T-cell (primary cell): ENCODE measurements around the gene MAT2A. TPM values are rescaled to one million over a fixed set of nuclear protein-coding genes. Genes with fewer than 3 reads are reported as not detected.
"Not testable (repeated sequence)": the region's sequence is repeated elsewhere in the genome, so short reads cannot be mapped to it uniquely, and the experiment has no call there.

Experiments used
- ATAC-seq, 4 experiments: fragments of 200-7000 bp in 3 of 4; fragments of 150-1000 bp in 1 of 4; cut with Tn5 transposase; replicated peaks in 1 of 4; 1 replicate in 3 of 4; 2 replicates in 1 of 4; pipeline ENCODE4 v1.10.0; 2021; ENCODE audit warnings: moderate library complexity in 3 of 4, mild to moderate bottlenecking in 2 of 4, moderate number of reproducible peaks in 1 of 4
- CTCF ChIA-PET, 2 donors: fragments of 300-600 bp; sonication (Branson Sonifier 250); formaldehyde crosslinking; loops; one replicate each; lab custom pipeline; 2022; ENCODE audit warnings: antibody characterized with exemption in 2 of 2; lab: Charles Lee
- POLR2A ChIA-PET, 2 donors: fragments of 300-600 bp; sonication (Branson Sonifier 250); formaldehyde crosslinking; loops; one replicate each; lab custom pipeline; 2022; ENCODE audit warnings: antibody characterized with exemption in 2 of 2; lab: Charles Lee
- DNase-seq, 35 experiments: peaks; one replicate each; pipeline versions ENCODE4 v3.0.0 to v3.0.0-alpha.2; 2013 to 2023
- H3K27ac ChIP-seq: one replicate; pipeline ENCODE4 v1.5.1; 2013; ENCODE audit warnings: low read length
- H3K27me3 ChIP-seq, 2 experiments: replicated peaks in 1 of 2; 1 replicate in 1 of 2; 2 replicates in 1 of 2; pipeline versions ENCODE4 v1.6.1 to v1.7.0; 2013; ENCODE audit warnings: low read length in 1 of 2, mixed read lengths in 1 of 2; ENCODE audit not compliant: control insufficient read depth in 2 of 2, insufficient read depth in 2 of 2; ENCODE audit errors: extremely low read depth in 1 of 2
- H3K36me3 ChIP-seq, 2 donors: 1 replicate in 1 of 2; 2 replicates in 1 of 2; pipeline versions ENCODE4 v1.6.1 to v1.7.0; 2013; ENCODE audit warnings: low read length in 1 of 2; ENCODE audit not compliant: control insufficient read depth in 2 of 2, insufficient read depth in 1 of 2; ENCODE audit errors: extremely low read depth in 1 of 2
- H3K4me1 ChIP-seq, 2 experiments: 1 replicate in 1 of 2; 2 replicates in 1 of 2; pipeline versions ENCODE4 v1.6.1 to v1.7.0; 2013; ENCODE audit warnings: low read length in 2 of 2, mixed read lengths in 1 of 2; ENCODE audit not compliant: insufficient read depth in 2 of 2, control insufficient read depth in 1 of 2; ENCODE audit errors: extremely low read depth in 1 of 2
- H3K4me3 ChIP-seq, 2 donors: 1 replicate in 1 of 2; 2 replicates in 1 of 2; pipeline versions ENCODE4 v1.5.1 to v1.7.0; 2013; ENCODE audit warnings: mild to moderate bottlenecking in 2 of 2, low read length in 1 of 2, moderate library complexity in 1 of 2; ENCODE audit not compliant: control insufficient read depth in 1 of 2; ENCODE audit errors: extremely low read depth in 1 of 2
- H3K9me3 ChIP-seq: 2 replicates; pipeline ENCODE4 v1.7.0; 2013
- H3K27ac Mint-ChIP-seq, 2 donors: one replicate each; pipeline ENCODE4 v1.8.0; 2020 to 2021; ENCODE audit warnings: mild to moderate bottlenecking in 2 of 2, mixed read lengths in 2 of 2
- H3K27me3 Mint-ChIP-seq, 2 donors: one replicate each; pipeline ENCODE4 v1.8.0; 2021 to 2022; ENCODE audit warnings: mixed read lengths in 2 of 2
- H3K36me3 Mint-ChIP-seq: one replicate; pipeline ENCODE4 v1.8.0; 2021; ENCODE audit warnings: mixed read lengths
- H3K4me1 Mint-ChIP-seq, 3 donors: one replicate each; pipeline ENCODE4 v1.8.0; 2020 to 2022; ENCODE audit warnings: mixed read lengths in 3 of 3, mild to moderate bottlenecking in 1 of 3
- H3K4me3 Mint-ChIP-seq, 3 donors: one replicate each; pipeline ENCODE4 v1.8.0; 2020 to 2022; ENCODE audit warnings: mild to moderate bottlenecking in 3 of 3, mixed read lengths in 3 of 3, moderate library complexity in 3 of 3
- H3K9me3 Mint-ChIP-seq, 3 donors: one replicate each; pipeline ENCODE4 v1.8.0; 2020 to 2022; ENCODE audit warnings: mixed read lengths in 3 of 3
- WGBS: methylation state at CpG from one replicate; pipeline ENCODE4 v1.1.5; 2013; ENCODE audit warnings: missing lambda C conversion rate; ENCODE audit not compliant: insufficient coverage; 5-methylcytosine and 5-hydroxymethylcytosine counted together
- total RNA-seq, 35 experiments: library from RNA in 6 of 35; stranded (reverse) in 6 of 35; fragments of 120-200 nt in 1 of 35; gene quantifications; one replicate each; pipeline versions ENCODE4 v1.2.1 to v1.2.4 and lab custom pipeline; 2013 to 2026

MAT2A gene
- total RNA-seq, 5 donors from 2014 or later (not counting 1 experiment from before 2014, with no cell fraction given): 110 to 184 (median 165) TPM

DNA sequence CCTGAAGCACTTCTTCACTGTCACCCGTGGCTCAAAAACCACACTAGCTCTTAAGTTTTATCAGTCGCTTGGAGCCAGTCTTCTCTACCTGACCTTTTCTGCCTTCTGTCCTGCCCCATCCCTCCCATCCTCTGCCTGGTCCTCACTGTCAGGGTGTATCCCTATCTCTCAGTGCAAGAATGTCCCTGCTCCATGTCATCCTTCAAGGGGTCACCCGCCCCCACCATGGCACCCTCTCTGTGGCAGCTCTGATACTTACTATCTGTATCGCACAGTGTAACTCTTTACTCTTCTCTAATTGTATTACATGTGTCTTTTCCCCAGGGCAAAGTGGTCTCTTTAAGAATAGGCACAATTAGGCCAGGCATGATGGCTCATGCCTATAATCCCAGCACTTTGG, 49.7 kb downstream of the MAT2A start:
- H3K27me3 Mint-ChIP-seq: no peaks in the 10 kb centered on the region
- WGBS: 85% methylated on average over 4 of the region's 4 CpGs
- Histone ChIP-seq H3K27me3 (no peaks in the 10 kb centered on the region), H3K9me3 (no peaks in the 10 kb centered on the region), H3K4me3 (no peak overlapping the region), H3K36me3 (no peaks in the 10 kb centered on the region), H3K4me1 (peaks cover 20 to 30% of the 10 kb centered on the region in 2 experiments), H3K27ac (no peak overlapping the region)
- ATAC-seq (no peak), DNase-seq (no peak)
- peak overlapping the region; percentile 31 to 65 for H3K27ac Mint-ChIP-seq
- ChIA-PET CTCF (no interaction called here), POLR2A (no interaction called here)
- no peaks in the 10 kb centered on the region for H3K36me3 Mint-ChIP-seq
- H3K4me3 Mint-ChIP-seq: peak overlapping the region in 1 of 3 donors; percentile 14
- peaks cover 41 to 51% (median 50%) of the 10 kb centered on the region in 3 donors for H3K4me1 Mint-ChIP-seq
- H3K9me3 Mint-ChIP-seq: no peaks in the 10 kb centered on the region

DNA sequence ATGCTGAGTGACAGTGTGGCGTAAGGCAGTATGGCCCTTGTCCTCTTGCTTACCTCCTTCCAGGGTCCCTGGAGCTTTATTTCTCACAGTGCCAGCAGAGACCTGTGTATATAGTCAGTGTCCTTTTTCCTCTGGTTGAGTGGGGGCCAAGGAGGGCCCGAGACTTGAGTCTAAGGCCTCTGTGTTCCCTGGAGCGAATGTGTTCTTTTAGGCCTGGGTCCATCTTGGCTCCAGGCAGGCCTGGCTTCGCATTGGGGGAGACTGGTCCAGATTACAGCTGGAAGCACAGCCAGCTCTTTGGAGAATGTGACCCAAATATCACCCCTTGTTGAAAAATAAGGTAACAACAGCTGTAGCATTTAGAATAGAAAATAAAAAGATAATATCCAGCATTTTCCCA, 50.2 kb downstream of the MAT2A start:
- H3K27ac Mint-ChIP-seq: no peak overlapping the region
- 100% methylated on average over 3 of the region's 4 CpGs for WGBS
- Histone ChIP-seq H3K27ac (no peak overlapping the region), H3K4me1 (peaks cover 16 to 26% of the 10 kb centered on the region in 2 experiments), H3K9me3 (no peaks in the 10 kb centered on the region), H3K36me3 (no peaks in the 10 kb centered on the region), H3K27me3 (no peaks in the 10 kb centered on the region), H3K4me3 (no peak overlapping the region)
- no peak overlapping the region for H3K4me3 Mint-ChIP-seq
- H3K4me1 Mint-ChIP-seq: peaks cover 41 to 51% (median 48%) of the 10 kb centered on the region in 3 donors
- ATAC-seq (no peak), DNase-seq (no peak)
- no peaks in the 10 kb centered on the region for H3K9me3 Mint-ChIP-seq
- CTCF ChIA-PET: no interaction called here
- H3K36me3 Mint-ChIP-seq: no peaks in the 10 kb centered on the region
- no peaks in the 10 kb centered on the region for H3K27me3 Mint-ChIP-seq
- POLR2A ChIA-PET: no interaction called here

DNA sequence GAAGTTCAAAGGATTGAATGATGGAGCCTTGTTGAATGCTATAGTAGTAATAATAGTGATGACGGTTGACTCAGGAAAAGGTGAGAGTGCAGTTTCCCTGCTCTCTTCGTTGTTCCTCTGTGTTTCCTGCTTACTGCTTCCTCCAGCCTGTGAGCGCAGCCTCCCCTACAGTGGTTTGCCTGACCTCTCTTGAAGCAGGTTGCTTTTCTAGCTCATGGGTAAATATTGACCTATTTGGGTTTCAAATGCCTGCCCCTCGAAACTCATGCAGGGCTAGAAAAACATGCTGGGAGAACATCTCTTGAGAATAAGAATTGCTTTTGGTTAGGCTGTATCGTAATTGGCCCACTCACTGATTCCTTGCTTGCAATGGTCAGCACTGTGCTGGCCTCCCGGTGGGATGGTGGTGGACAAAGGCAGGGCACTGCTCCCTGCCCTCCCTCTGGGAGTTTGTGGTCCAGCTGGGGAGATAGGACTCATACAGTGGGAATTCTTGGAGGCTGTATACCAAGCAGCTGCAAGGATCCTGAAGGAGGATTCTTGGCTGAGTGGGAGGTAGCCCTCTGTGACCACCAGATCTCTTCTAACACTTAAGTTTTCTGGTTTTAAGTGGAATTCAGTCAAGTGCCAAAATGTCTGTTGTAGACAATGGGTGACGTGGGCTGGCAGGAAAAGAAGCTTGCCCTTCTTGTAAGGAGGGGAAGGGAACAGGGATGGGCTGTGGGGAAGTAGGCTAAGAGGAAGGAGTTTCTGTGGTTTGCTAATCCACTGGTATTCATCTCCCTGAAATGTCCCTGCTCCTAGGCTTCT, 51.2 kb downstream of the MAT2A start:
- H3K36me3 Mint-ChIP-seq: no peaks in the 10 kb centered on the region
- CTCF ChIA-PET: interaction anchor here in 1 of 2 donors (0.6 kb wide), 1 partner anchor 32 kb away, joined by 3 read pairs; no protein-coding TSS in a partner anchor

DNA sequence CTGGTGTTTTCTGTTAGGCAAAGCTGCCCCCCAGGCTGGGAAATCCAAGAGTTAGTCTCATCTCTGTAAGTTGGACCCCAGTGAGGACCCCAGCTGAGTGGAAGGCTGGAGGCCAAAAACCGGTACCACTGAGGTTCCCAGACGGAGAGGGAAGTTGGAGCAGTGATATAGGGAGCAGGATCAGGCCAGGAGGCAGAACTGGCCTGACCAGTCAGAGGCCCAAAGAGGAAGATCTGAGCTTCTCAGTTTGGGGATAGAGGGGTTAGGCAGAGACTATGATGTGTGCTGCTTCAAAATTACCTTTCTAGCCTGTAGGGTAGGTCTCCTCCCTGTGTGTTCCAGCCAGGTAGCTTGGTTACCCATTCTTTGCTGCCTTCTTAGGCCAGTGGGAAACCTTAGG, 52.0 kb downstream of the MAT2A start:
- H3K27me3 ChIP-seq: no peaks in the 10 kb centered on the region
- 84% methylated on average over 2 of the region's 2 CpGs for WGBS
- Mint-ChIP-seq H3K27me3 (no peaks in the 10 kb centered on the region), H3K9me3 (no peaks in the 10 kb centered on the region), H3K4me3 (no peak overlapping the region), H3K27ac (peak overlapping the region in 1 of 2 donors; percentile 22), H3K36me3 (peaks cover 3% of the 10 kb centered on the region), H3K4me1 (peaks cover 42 to 52% (median 50%) of the 10 kb centered on the region in 3 donors)
- POLR2A ChIA-PET: interaction anchor here in 1 of 2 donors (0.5 kb wide), 1 partner anchor 25 kb away, joined by 4 read pairs; no protein-coding TSS in a partner anchor
- no peak overlapping the region for H3K4me3 ChIP-seq
- H3K4me1 ChIP-seq: peaks cover 9 to 21% of the 10 kb centered on the region in 2 experiments
- no peak for DNase-seq
- CTCF ChIA-PET: interaction anchor here in 1 of 2 donors (0.6 kb wide), 1 partner anchor 32 kb away, joined by 3 read pairs; no protein-coding TSS in a partner anchor
- no peak overlapping the region for H3K27ac ChIP-seq
- H3K36me3 ChIP-seq: no peaks in the 10 kb centered on the region
- no peaks in the 10 kb centered on the region for H3K9me3 ChIP-seq
- no peak for ATAC-seq

More for the DNA sequence above, 51.2 kb downstream of the MAT2A start:
- POLR2A ChIA-PET: no interaction called here
- DNase-seq: no peak
- Mint-ChIP-seq H3K27me3 (no peaks in the 10 kb centered on the region), H3K4me3 (no peak overlapping the region), H3K9me3 (no peaks in the 10 kb centered on the region), H3K27ac (peak overlapping the region; percentile 38 to 76), H3K4me1 (peaks cover 45 to 52% (median 52%) of the 10 kb centered on the region in 3 donors)
- Histone ChIP-seq H3K27ac (no peak overlapping the region), H3K36me3 (no peaks in the 10 kb centered on the region), H3K4me1 (peaks cover 16 to 27% of the 10 kb centered on the region in 2 experiments), H3K9me3 (no peaks in the 10 kb centered on the region), H3K27me3 (no peaks in the 10 kb centered on the region), H3K4me3 (no peak overlapping the region)
- ATAC-seq: no peak
- 87% methylated on average over 5 of the region's 7 CpGs for WGBS

DNA sequence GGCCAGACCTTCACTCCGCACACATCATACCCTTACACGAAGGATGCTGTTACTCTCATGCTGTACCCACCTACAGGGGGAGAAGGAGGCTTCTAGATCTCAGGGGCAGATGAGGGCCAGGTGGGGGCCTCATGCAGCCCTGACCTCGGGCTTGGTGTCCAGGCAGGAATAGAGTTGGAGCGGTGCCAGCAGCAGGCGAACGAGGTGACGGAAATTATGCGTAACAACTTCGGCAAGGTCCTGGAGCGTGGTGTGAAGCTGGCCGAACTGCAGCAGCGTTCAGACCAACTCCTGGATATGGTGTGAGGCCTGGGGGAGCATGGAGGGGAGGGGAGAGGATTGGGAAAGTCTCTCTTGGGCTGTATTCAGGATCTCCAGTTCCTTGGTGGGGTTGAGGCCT, 52.6 kb downstream of the MAT2A start:
- Mint-ChIP-seq H3K9me3 (no peaks in the 10 kb centered on the region), H3K4me3 (no peak overlapping the region), H3K4me1 (peaks cover 43 to 56% (median 52%) of the 10 kb centered on the region in 3 donors), H3K36me3 (peaks cover 3% of the 10 kb centered on the region), H3K27ac (peak overlapping the region in 1 of 2 donors; percentile 12), H3K27me3 (no peaks in the 10 kb centered on the region)
- CTCF ChIA-PET: no interaction called here
- Histone ChIP-seq H3K9me3 (no peaks in the 10 kb centered on the region), H3K36me3 (no peaks in the 10 kb centered on the region), H3K4me3 (no peak overlapping the region), H3K4me1 (peaks cover 15 to 25% of the 10 kb centered on the region in 2 experiments), H3K27me3 (no peaks in the 10 kb centered on the region), H3K27ac (no peak overlapping the region)
- WGBS: 93% methylated on average over 10 of the region's 12 CpGs
- DNase-seq (no peak), ATAC-seq (no peak)
- POLR2A ChIA-PET: interaction anchor here in 1 of 2 donors (0.5 kb wide), 1 partner anchor 26 kb away, joined by 4 read pairs; no protein-coding TSS in a partner anchor

- POLR2A ChIA-PET, H3K9me3 ChIP-seq, H3K9me3 Mint-ChIP-seq, H3K4me3 ChIP-seq, H3K27me3 Mint-ChIP-seq, H3K27me3 ChIP-seq, DNase-seq, H3K36me3 ChIP-seq, ATAC-seq, H3K36me3 Mint-ChIP-seq, H3K27ac ChIP-seq: not testable (repeated sequence)
- 95% methylated on average over 6 of the region's 9 CpGs for WGBS
- Mint-ChIP-seq H3K4me3 (peak overlapping the region in 1 of 3 donors; percentile 27), H3K27ac (peak overlapping the region in 1 of 2 donors; percentile 11), H3K4me1 (peaks cover 48 to 61% (median 55%) of the 10 kb centered on the region in 3 donors)
- CTCF ChIA-PET: interaction anchor here in 1 of 2 donors (0.6 kb wide), 2 partner anchors 12 to 41 kb away, joined by 3 to 4 read pairs; no protein-coding TSS in a partner anchor
- H3K4me1 ChIP-seq: peaks cover 15 to 33% of the 10 kb centered on the region in 2 experiments
Observed at GRCh38 chr2:85592299-85592698, 53.3 kb downstream of the MAT2A start.
